SH-SY5Y (cell line): ENCODE data around the gene C6orf141.

Experiments
- GATA2 ChIP-seq: IDR thresholded peaks from 2 replicates; pipeline ENCODE4 v1.6.1; 2011; ENCODE audit warnings: mild to moderate bottlenecking, low read depth, low read length
- GATA3 ChIP-seq: IDR thresholded peaks from 2 replicates; pipeline ENCODE4 v1.6.1; 2011; ENCODE audit warnings: low read depth, mild to moderate bottlenecking, low read length, moderate library complexity

GRCh38 chr6:49523901-49524300, 26.6 kb upstream of the C6orf141 start:
- no peak for TF ChIP-seq GATA3
- TF ChIP-seq GATA2 = no peak
